Activated naive CD8-positive, alpha-beta T cell treated with anti-CD3 and anti-CD28 coated beads, Interleukin-2, amount 50 U/mL, for 24 hours (primary cell): ENCODE measurements around the gene TGFBR3.

Experiments used
- ATAC-seq: fragments of 150-1000 bp; cut with Tn5 transposase; one replicate; pipeline ENCODE4 v1.10.0; 2021
- DNase-seq: peaks from one replicate; pipeline ENCODE4 v3.0.0; 2021
- H3K27ac Mint-ChIP-seq: one replicate; pipeline ENCODE4 v1.8.0; 2021; ENCODE audit warnings: mild to moderate bottlenecking, mixed read lengths
- H3K27me3 Mint-ChIP-seq: one replicate; pipeline ENCODE4 v1.8.0; 2021; ENCODE audit warnings: mixed read lengths
- H3K36me3 Mint-ChIP-seq: one replicate; pipeline ENCODE4 v1.8.0; 2021; ENCODE audit warnings: low read depth, mixed read lengths
- H3K4me1 Mint-ChIP-seq: one replicate; pipeline ENCODE4 v1.8.0; 2021; ENCODE audit warnings: mixed read lengths
- H3K4me3 Mint-ChIP-seq: one replicate; pipeline ENCODE4 v1.8.0; 2021; ENCODE audit warnings: mild to moderate bottlenecking, moderate library complexity, mixed read lengths
- H3K9me3 Mint-ChIP-seq: one replicate; pipeline ENCODE4 v1.8.0; 2021; ENCODE audit warnings: mixed read lengths

Gene TGFBR3

GRCh38 chr1:91724644-91725043 lies 161.3 kb downstream of the TGFBR3 start:
- H3K4me3 Mint-ChIP-seq = no peak overlapping the region
- ATAC-seq (no peak), DNase-seq (no peak)
- H3K36me3 Mint-ChIP-seq = peaks cover 28% of the 10 kb centered on the region
- H3K27me3 Mint-ChIP-seq = no peaks in the 10 kb centered on the region
- H3K4me1 Mint-ChIP-seq = peaks cover 3% of the 10 kb centered on the region
- H3K9me3 Mint-ChIP-seq = no peaks in the 10 kb centered on the region
- H3K27ac Mint-ChIP-seq = no peak overlapping the region

- DNase-seq (no peak), ATAC-seq (no peak)
- H3K4me3 Mint-ChIP-seq = no peak overlapping the region
- H3K27ac Mint-ChIP-seq = no peak overlapping the region
- peaks cover 31% of the 10 kb centered on the region for H3K36me3 Mint-ChIP-seq
- no peaks in the 10 kb centered on the region for H3K4me1 Mint-ChIP-seq
- H3K27me3 Mint-ChIP-seq = no peaks in the 10 kb centered on the region
- H3K9me3 Mint-ChIP-seq = no peaks in the 10 kb centered on the region
These were observed 161.7 kb downstream of the TGFBR3 start for GRCh38 chr1:91724231-91724630.

GRCh38 chr1:91720044-91720443 lies 165.9 kb downstream of the TGFBR3 start:
- H3K27ac Mint-ChIP-seq = no peak overlapping the region
- DNase-seq (no peak), ATAC-seq (no peak)
- no peaks in the 10 kb centered on the region for H3K9me3 Mint-ChIP-seq
- H3K4me1 Mint-ChIP-seq = peaks cover 10% of the 10 kb centered on the region
- peaks cover 23% of the 10 kb centered on the region for H3K36me3 Mint-ChIP-seq
- H3K27me3 Mint-ChIP-seq = no peaks in the 10 kb centered on the region
- no peak overlapping the region for H3K4me3 Mint-ChIP-seq

GRCh38 chr1:91718877-91719276 lies 167.1 kb downstream of the TGFBR3 start:
- Mint-ChIP-seq H3K36me3 (peaks cover 26% of the 10 kb centered on the region), H3K9me3 (no peaks in the 10 kb centered on the region)

GRCh38 chr1:91718368-91718767 lies 167.6 kb downstream of the TGFBR3 start:
- ATAC-seq (no peak), DNase-seq (no peak)
- Mint-ChIP-seq H3K9me3 (no peaks in the 10 kb centered on the region), H3K4me3 (no peak overlapping the region), H3K27me3 (no peaks in the 10 kb centered on the region), H3K4me1 (peaks cover 25% of the 10 kb centered on the region), H3K36me3 (peaks cover 26% of the 10 kb centered on the region), H3K27ac (no peak overlapping the region)

More at GRCh38 chr1:91718877-91719276, 167.1 kb downstream of the TGFBR3 start:
- Mint-ChIP-seq H3K4me1 (peaks cover 21% of the 10 kb centered on the region), H3K4me3 (no peak overlapping the region), H3K27ac (no peak overlapping the region), H3K27me3 (no peaks in the 10 kb centered on the region)
- ATAC-seq (no peak), DNase-seq (no peak)

- H3K4me3 Mint-ChIP-seq = no peak overlapping the region
- no peak for DNase-seq
- H3K4me1 Mint-ChIP-seq = peaks cover 30% of the 10 kb centered on the region
- no peak overlapping the region for H3K27ac Mint-ChIP-seq
- no peaks in the 10 kb centered on the region for H3K9me3 Mint-ChIP-seq
- H3K27me3 Mint-ChIP-seq = no peaks in the 10 kb centered on the region
- peaks cover 26% of the 10 kb centered on the region for H3K36me3 Mint-ChIP-seq
- no peak for ATAC-seq
These were observed 168.1 kb downstream of the TGFBR3 start for GRCh38 chr1:91717839-91718238.

GRCh38 chr1:91716339-91716738 lies 169.6 kb downstream of the TGFBR3 start:
- H3K36me3 Mint-ChIP-seq = peaks cover 30% of the 10 kb centered on the region
- H3K4me3 Mint-ChIP-seq = no peak overlapping the region
- no peaks in the 10 kb centered on the region for H3K9me3 Mint-ChIP-seq
- H3K27me3 Mint-ChIP-seq = no peaks in the 10 kb centered on the region
- peaks cover 44% of the 10 kb centered on the region for H3K4me1 Mint-ChIP-seq
- H3K27ac Mint-ChIP-seq = no peak overlapping the region
- ATAC-seq (no peak), DNase-seq (no peak)

- DNase-seq = no peak
- no peaks in the 10 kb centered on the region for H3K27me3 Mint-ChIP-seq
- H3K36me3 Mint-ChIP-seq = peaks cover 28% of the 10 kb centered on the region
- no peak overlapping the region for H3K27ac Mint-ChIP-seq
- no peaks in the 10 kb centered on the region for H3K9me3 Mint-ChIP-seq
- H3K4me1 Mint-ChIP-seq = peaks cover 44% of the 10 kb centered on the region
- H3K4me3 Mint-ChIP-seq = no peak overlapping the region
- no peak for ATAC-seq
These were observed 170.4 kb downstream of the TGFBR3 start for GRCh38 chr1:91715416-91716000.

GRCh38 chr1:91714867-91715381 lies 171.0 kb downstream of the TGFBR3 start:
- DNase-seq (no peak), ATAC-seq (no peak)
- no peak overlapping the region for H3K4me3 Mint-ChIP-seq
- peaks cover 30% of the 10 kb centered on the region for H3K36me3 Mint-ChIP-seq
- no peaks in the 10 kb centered on the region for H3K27me3 Mint-ChIP-seq
- H3K27ac Mint-ChIP-seq = no peak overlapping the region
- H3K9me3 Mint-ChIP-seq = no peaks in the 10 kb centered on the region
- H3K4me1 Mint-ChIP-seq = peaks cover 44% of the 10 kb centered on the region

- DNase-seq (peak; percentile 54), ATAC-seq (peak; percentile 89)
- Mint-ChIP-seq H3K27me3 (no peaks in the 10 kb centered on the region), H3K27ac (peak overlapping the region; percentile 90), H3K4me3 (peak overlapping the region; percentile 53), H3K9me3 (no peaks in the 10 kb centered on the region), H3K4me1 (peaks cover 44% of the 10 kb centered on the region), H3K36me3 (peaks cover 25% of the 10 kb centered on the region)
These were observed 172.7 kb downstream of the TGFBR3 start for GRCh38 chr1:91712981-91713841.

GRCh38 chr1:91712393-91712792 lies 173.6 kb downstream of the TGFBR3 start:
- peaks cover 44% of the 10 kb centered on the region for H3K4me1 Mint-ChIP-seq
- no peaks in the 10 kb centered on the region for H3K9me3 Mint-ChIP-seq
- peak overlapping the region; percentile 90 for H3K27ac Mint-ChIP-seq
- H3K4me3 Mint-ChIP-seq = peak overlapping the region; percentile 12
- ATAC-seq = no peak
- H3K36me3 Mint-ChIP-seq = peaks cover 28% of the 10 kb centered on the region
- no peak for DNase-seq
- H3K27me3 Mint-ChIP-seq = no peaks in the 10 kb centered on the region

GRCh38 chr1:91711504-91712247 lies 174.3 kb downstream of the TGFBR3 start:
- Mint-ChIP-seq H3K9me3 (no peaks in the 10 kb centered on the region), H3K36me3 (peaks cover 28% of the 10 kb centered on the region), H3K27me3 (no peaks in the 10 kb centered on the region), H3K27ac (no peak overlapping the region), H3K4me3 (no peak overlapping the region), H3K4me1 (peaks cover 44% of the 10 kb centered on the region)
- no peak for ATAC-seq
- DNase-seq = no peak

GRCh38 chr1:91710261-91710660 lies 175.7 kb downstream of the TGFBR3 start:
- Mint-ChIP-seq H3K27ac (no peak overlapping the region), H3K27me3 (no peaks in the 10 kb centered on the region), H3K9me3 (no peaks in the 10 kb centered on the region), H3K4me3 (no peak overlapping the region), H3K4me1 (peaks cover 34% of the 10 kb centered on the region), H3K36me3 (peaks cover 27% of the 10 kb centered on the region)
- DNase-seq (no peak), ATAC-seq (no peak)

GRCh38 chr1:91708691-91709090 lies 177.3 kb downstream of the TGFBR3 start:
- Mint-ChIP-seq H3K4me1 (peaks cover 22% of the 10 kb centered on the region), H3K36me3 (peaks cover 24% of the 10 kb centered on the region), H3K9me3 (no peaks in the 10 kb centered on the region), H3K27ac (no peak overlapping the region), H3K27me3 (no peaks in the 10 kb centered on the region), H3K4me3 (no peak overlapping the region)
- no peak for DNase-seq
- ATAC-seq = no peak

- no peaks in the 10 kb centered on the region for H3K9me3 Mint-ChIP-seq
- ATAC-seq (no peak), DNase-seq (no peak)
- no peaks in the 10 kb centered on the region for H3K27me3 Mint-ChIP-seq
- no peak overlapping the region for H3K27ac Mint-ChIP-seq
- H3K36me3 Mint-ChIP-seq = peaks cover 29% of the 10 kb centered on the region
- no peak overlapping the region for H3K4me3 Mint-ChIP-seq
- H3K4me1 Mint-ChIP-seq = peaks cover 14% of the 10 kb centered on the region
These were observed 178.1 kb downstream of the TGFBR3 start for GRCh38 chr1:91707890-91708218.
